Central memory CD4-positive, alpha-beta T cell (primary cell): Measurements from ENCODE around the gene METTL2A.
"Not testable (repeated sequence)": the region's sequence is repeated elsewhere in the genome, so short reads cannot be mapped to it uniquely, and the experiment has no call there.

ENCODE experiments used
- DNase-seq: peaks from one replicate; pipeline ENCODE4 v3.0.0; 2022
- total RNA-seq, 3 experiments: gene quantifications; one replicate each; lab custom pipeline; 2026; lab: John Stamatoyannopoulos, UW

METTL2A gene
- 12.7 to 66.7 (median 29.4) reads per million in 3 experiments for total RNA-seq

- DNase-seq: peak; percentile 85
Observed at GRCh38 chr17:62423647-62424461, at the start of gene METTL2A. TSS of gene METTL2A (plus strand) at chr17:62423897. CDS start at chr17:62423903, 6 bp downstream.

- DNase-seq: no peak
Observed at GRCh38 chr17:62380253-62380652, 43.4 kb upstream of the METTL2A start, which contains the start of gene EFCAB3. TSS of gene EFCAB3 (plus strand) at chr17:62380553. CDS start at chr17:62382980, 2,427 bp downstream.

- DNase-seq: no peak
Observed at GRCh38 chr17:62381561-62381960, 42.1 kb upstream of the METTL2A start.

GRCh38 chr17:62388856-62389255 lies 34.8 kb upstream of the METTL2A start:
- no peak for DNase-seq

- DNase-seq: no peak
Observed at GRCh38 chr17:62392908-62393307, 30.8 kb upstream of the METTL2A start.

- no peak for DNase-seq
Observed at GRCh38 chr17:62398891-62399290, 24.8 kb upstream of the METTL2A start.

GRCh38 chr17:62405451-62405850 lies 18.2 kb upstream of the METTL2A start:
- no peak for DNase-seq

- DNase-seq: not testable (repeated sequence)
Observed at GRCh38 chr17:62413090-62413489, 10.6 kb upstream of the METTL2A start.

GRCh38 chr17:62426214-62426613 lies 2.5 kb downstream of the METTL2A start:
- not testable (repeated sequence) for DNase-seq

- not testable (repeated sequence) for DNase-seq
Observed at GRCh38 chr17:62435251-62435650, 11.6 kb downstream of the METTL2A start.

GRCh38 chr17:62441181-62441580 lies 17.5 kb downstream of the METTL2A start:
- DNase-seq: not testable (repeated sequence)

GRCh38 chr17:62444063-62444462 lies 20.4 kb downstream of the METTL2A start:
- no peak for DNase-seq

- not testable (repeated sequence) for DNase-seq
Observed at GRCh38 chr17:62445791-62446190, 22.1 kb downstream of the METTL2A start.

GRCh38 chr17:62452195-62452594 lies 28.5 kb downstream of the METTL2A start:
- DNase-seq: not testable (repeated sequence)

- not testable (repeated sequence) for DNase-seq
Observed at GRCh38 chr17:62453041-62453440, 29.3 kb downstream of the METTL2A start.

- peak; percentile 14 for DNase-seq
Observed at GRCh38 chr17:62453656-62454055, 30.0 kb downstream of the METTL2A start.

GRCh38 chr17:62454111-62454510 lies 30.4 kb downstream of the METTL2A start:
- DNase-seq: not testable (repeated sequence)

GRCh38 chr17:62456016-62456415 lies 32.3 kb downstream of the METTL2A start:
- no peak for DNase-seq

GRCh38 chr17:62458483-62458882 lies 34.8 kb downstream of the METTL2A start:
- DNase-seq: not testable (repeated sequence)

GRCh38 chr17:62464422-62464821 lies 40.7 kb downstream of the METTL2A start:
- not testable (repeated sequence) for DNase-seq

- not testable (repeated sequence) for DNase-seq
Observed at GRCh38 chr17:62465271-62465670, 41.6 kb downstream of the METTL2A start.

- peak; percentile 37 for DNase-seq
Observed at GRCh38 chr17:62470666-62471379, 47.1 kb downstream of the METTL2A start.

- not testable (repeated sequence) for DNase-seq
Observed at GRCh38 chr17:62471380-62471880, 47.7 kb downstream of the METTL2A start.
